ENCODE measurements around the gene NBPF3. TPM values are rescaled to one million over a fixed set of nuclear protein-coding genes. Genes with fewer than 3 reads are reported as not detected.

Gene NBPF3
- total and polyA plus RNA-seq, 2 experiments from 2014 or later = 2.7 to 18.1 TPM

- TF ChIP-seq REST (IDR thresholded peaks at IDR 0.05; ENCODE audit: unreplicated experiment) = no peak
- no peak for TF ChIP-seq ETS1 (IDR thresholded peaks at IDR 0.05)
- no peak for TF ChIP-seq CTCF (conservative IDR thresholded peaks at IDR 0.05; ENCODE audit: low read depth in 2 of 2)
- TF ChIP-seq EZH2 (IDR thresholded peaks at IDR 0.05; ENCODE audit: low read depth, unreplicated experiment) = no peak
- TF ChIP-seq STAT1 (IDR thresholded peaks at IDR 0.05; ENCODE audit: unreplicated experiment) = no peak
These were observed 51.8 kb downstream of the NBPF3 start (continued) for GRCh38 chr1:21491488-21492355.

GRCh38 chr1:21492356-21492625, 52.4 kb downstream of the NBPF3 start:
- H3K9me3 Mint-ChIP-seq = peaks cover 30% of the 10 kb centered on the region
- no peaks in the 10 kb centered on the region for H3K36me3 ChIP-seq (ENCODE audit: insufficient read depth)
- TF ChIP-seq JUNB (IDR thresholded peaks at IDR 0.05; ENCODE audit: unreplicated experiment) (no peak), REST (IDR thresholded peaks at IDR 0.05; ENCODE audit: unreplicated experiment) (no peak), NANOG (IDR thresholded peaks at IDR 0.05; ENCODE audit: borderline replicate concordance) (no peak), CTCF (conservative IDR thresholded peaks at IDR 0.05; ENCODE audit: low read depth in 2 of 2) (no peak), EZH2 (IDR thresholded peaks at IDR 0.05; ENCODE audit: low read depth, unreplicated experiment) (no peak), ZNF114 (CRISPR knock-in tag; IDR thresholded peaks at IDR 0.05) (no peak), EZH2phosphoT487 (IDR thresholded peaks at IDR 0.05; ENCODE audit: unreplicated experiment) (no peak), CREB1 (CRISPR knock-in tag; IDR thresholded peaks at IDR 0.05; ENCODE audit: low read depth) (no peak)
- H2AFZ ChIP-seq = peak overlapping the region; percentile 47; the same call in 1 of the 2 replicates
- no peak overlapping the region for H3K4me3 ChIP-seq
- H3K36me3 Mint-ChIP-seq (ENCODE audit: low read depth) = peaks cover 14% of the 10 kb centered on the region; the same call in 2 of the 3 replicates
- H3K27ac ChIP-seq (ENCODE audit: low read depth) = no peak overlapping the region
- ATAC-seq = no peak; the same call in 2 of the 3 replicates
- no peak for DNase-seq (ENCODE audit: low spot score)
- H3K27me3 Mint-ChIP-seq (ENCODE audit: insufficient read depth, low read depth, poor library complexity) = peaks cover 6% of the 10 kb centered on the region
- H3F3A ChIP-seq (replicated peaks; ENCODE audit: low read depth) = no peaks in the 10 kb centered on the region
- no peak overlapping the region for H3K4me2 ChIP-seq
- H3K79me2 ChIP-seq (replicated peaks; ENCODE audit: insufficient read depth) = no peaks in the 10 kb centered on the region
- H3K9me2 ChIP-seq (ENCODE audit: insufficient read depth) = no peaks in the 10 kb centered on the region
- H3K4me1 ChIP-seq (ENCODE audit: insufficient read depth) = no peaks in the 10 kb centered on the region
- H3K4me1 Mint-ChIP-seq = peaks cover 6% of the 10 kb centered on the region; the same call in 1 of the 3 replicates
- H3K27me3 ChIP-seq (ENCODE audit: insufficient read depth) = no peaks in the 10 kb centered on the region
- H4K20me1 ChIP-seq (replicated peaks; ENCODE audit: insufficient read depth) = no peaks in the 10 kb centered on the region
- H3K27ac Mint-ChIP-seq = no peak overlapping the region
- H3K4me3 Mint-ChIP-seq = no peak overlapping the region
